GM12801 (cell line): ENCODE measurements around the gene ADGRG3.

ENCODE experiments used
- TF ChIP-seq, protein P1 (sequence below): IDR thresholded peaks from one replicate; pipeline ENCODE4 v1.5.1; 2011; ENCODE audit warnings: control low read depth; ENCODE audit not compliant: insufficient read length; ENCODE audit errors: extremely low read depth

Gene ADGRG3

DNA sequence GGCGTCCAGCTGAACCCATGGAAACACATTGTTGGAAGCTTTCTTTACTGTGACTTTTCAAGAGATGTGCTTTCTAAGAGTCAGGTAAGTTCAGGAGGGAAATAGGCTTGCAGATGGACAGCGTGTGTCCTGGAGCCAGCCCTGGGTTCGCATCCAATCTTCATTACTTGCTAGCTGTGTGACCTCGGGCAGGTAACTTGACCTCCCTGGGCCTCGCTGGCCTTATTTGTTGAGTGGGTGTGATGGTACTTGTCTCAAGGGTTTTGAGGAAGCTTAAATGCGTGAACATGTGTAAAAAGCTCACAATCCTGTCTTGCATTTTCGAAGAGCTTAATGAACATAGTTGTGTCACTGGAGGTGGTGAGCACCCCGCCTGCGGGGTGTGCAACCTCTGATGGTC lies 27.9 kb upstream of the ADGRG3 start:
- TF ChIP-seq, protein P1, sequence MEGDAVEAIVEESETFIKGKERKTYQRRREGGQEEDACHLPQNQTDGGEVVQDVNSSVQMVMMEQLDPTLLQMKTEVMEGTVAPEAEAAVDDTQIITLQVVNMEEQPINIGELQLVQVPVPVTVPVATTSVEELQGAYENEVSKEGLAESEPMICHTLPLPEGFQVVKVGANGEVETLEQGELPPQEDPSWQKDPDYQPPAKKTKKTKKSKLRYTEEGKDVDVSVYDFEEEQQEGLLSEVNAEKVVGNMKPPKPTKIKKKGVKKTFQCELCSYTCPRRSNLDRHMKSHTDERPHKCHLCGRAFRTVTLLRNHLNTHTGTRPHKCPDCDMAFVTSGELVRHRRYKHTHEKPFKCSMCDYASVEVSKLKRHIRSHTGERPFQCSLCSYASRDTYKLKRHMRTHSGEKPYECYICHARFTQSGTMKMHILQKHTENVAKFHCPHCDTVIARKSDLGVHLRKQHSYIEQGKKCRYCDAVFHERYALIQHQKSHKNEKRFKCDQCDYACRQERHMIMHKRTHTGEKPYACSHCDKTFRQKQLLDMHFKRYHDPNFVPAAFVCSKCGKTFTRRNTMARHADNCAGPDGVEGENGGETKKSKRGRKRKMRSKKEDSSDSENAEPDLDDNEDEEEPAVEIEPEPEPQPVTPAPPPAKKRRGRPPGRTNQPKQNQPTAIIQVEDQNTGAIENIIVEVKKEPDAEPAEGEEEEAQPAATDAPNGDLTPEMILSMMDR = no peak

DNA sequence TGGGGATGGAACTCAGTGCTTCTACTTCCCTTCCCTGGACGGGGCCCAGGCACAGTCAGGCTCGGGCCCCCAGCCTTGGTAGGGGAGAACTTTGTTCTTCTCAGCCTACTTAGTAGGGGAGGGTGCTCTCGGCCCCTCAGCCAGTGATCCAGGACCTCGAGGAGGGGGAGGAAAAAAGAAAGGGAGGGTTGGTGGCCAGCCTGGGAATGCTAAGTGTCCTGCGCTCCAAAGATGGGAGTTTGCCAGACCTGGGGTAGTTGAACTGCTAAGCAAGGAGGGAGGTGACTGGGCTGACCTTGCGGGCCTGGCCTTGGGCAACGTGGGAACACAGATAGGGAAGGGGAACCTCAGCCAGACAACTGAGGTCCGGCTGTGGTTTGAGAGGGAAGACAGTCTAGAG lies 27.5 kb upstream of the ADGRG3 start:
- TF ChIP-seq, protein P1 = no peak

DNA sequence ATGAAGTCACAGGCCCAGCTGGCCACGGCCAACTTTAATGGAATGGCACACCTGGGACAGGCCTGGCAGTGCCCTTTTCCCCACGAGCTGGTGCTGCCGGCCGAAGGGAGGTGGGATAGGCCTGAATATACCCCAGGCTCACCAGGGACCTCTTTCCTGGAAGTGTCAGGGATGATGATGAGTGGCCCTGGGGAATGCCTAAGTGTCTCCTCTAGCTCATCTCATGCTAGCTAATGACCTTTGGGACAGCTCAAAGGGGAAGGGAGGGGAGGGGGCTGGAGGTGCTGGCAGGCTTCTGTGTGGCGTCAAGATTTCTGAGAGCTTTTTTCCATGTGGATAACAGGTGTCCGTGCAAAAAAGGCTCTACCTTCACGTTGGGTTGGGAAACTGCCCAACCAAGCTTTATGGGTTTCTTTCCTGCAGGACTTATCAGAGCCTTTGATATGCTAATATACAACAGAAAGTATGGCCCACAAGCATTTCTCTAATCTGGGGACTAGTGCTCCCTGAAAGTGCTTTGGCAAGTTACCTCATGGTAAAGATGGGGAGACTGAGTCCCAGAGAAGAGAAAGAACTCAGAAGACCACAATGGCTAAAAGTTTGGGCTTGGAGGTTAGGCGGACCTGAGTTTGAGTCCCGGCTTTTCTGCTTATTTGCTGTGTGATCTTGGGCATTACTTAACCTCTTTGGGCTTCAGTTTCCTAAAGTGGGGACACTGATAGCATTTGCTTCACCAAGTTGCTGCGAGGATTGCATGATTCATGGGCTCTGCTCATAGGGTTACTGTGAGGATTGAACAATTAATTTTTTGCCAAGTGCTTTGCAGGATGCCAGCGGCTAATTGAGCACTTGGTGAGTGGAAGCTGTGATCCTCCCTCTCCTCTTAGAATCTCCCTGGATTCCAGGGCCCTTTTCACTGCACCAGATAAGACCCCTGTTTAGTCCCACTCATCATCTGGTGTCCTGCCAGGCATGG lies 25.7 kb upstream of the ADGRG3 start:
- TF ChIP-seq, protein P1 = no peak

DNA sequence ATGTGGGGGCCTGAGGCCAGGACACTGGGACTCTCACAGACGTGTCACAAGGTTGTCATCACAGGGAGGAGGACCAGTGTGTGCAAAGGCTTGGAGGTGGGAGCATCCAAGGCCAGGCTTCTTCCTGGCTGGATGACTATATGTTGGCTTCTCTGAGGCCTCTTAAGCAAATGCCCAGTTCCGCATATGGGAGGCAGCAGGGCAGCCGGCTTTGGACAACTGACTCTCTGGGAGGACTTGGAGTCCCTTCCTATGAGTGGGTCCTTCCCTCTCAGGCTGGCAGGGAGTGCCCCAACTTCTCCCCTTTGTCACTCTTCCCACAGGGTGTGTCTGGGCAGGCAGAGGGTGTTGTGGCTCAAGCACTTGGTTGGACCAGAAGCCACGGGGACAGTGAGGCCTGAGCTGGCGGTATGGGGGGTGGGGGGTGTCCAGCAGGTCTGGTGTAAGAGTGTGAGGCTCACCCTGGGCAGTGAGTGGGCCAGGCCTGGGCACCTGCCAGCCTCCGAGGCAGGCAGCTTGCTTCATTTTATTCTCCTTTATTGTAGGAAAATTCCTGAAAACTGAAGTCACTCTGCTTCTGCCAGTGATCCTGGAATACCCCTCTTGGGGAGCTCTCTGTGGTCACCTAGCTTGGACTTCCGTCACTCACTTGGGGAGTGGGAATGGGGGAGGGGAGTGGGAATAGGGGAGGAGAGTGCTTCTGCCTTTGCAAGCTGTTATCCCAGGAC lies 24.8 kb upstream of the ADGRG3 start:
- TF ChIP-seq, protein P1 = no peak

DNA sequence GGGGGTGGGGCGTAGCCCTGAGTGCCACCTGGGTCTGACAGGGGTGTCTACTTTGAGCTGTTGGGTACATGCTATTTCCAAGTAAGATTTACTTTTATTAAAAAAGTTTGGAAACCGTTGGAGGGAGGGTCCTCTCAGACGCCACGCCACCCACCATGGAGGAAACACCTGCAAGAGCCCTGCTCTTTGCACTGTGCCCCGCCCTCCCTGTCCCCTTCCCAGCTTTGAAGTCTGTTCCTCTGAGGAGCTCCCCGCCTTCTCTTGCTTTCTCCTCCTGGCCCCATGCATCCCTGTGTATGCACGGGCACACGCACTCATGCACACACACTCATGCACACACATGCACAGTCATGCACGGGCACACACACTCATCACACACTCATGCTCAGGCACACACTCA lies 24.2 kb upstream of the ADGRG3 start:
- TF ChIP-seq, protein P1 = no peak

DNA sequence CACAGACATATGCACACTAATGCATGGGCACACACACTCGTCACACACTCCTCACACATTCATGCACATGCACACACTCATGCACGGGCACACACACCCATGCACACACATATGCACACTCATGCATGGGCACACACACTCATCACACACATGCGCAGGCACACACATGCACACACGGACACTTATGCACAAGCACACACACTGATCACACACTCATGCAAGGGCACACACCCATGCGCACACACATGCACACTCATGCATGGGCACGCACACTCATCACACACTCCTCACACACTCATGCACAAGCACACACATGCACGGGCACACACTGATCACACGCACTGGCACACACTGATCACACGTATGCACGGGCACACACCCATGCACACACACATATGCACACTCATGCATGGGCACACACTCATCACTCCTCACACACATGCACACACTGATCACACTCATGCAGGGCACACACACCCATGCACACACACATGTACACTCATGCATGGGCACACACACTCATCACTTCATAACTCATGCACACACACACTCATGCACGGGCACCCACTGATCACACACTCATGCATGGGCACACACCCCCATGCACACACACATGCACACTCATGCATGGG lies 23.6 kb upstream of the ADGRG3 start:
- TF ChIP-seq, protein P1 = no peak

DNA sequence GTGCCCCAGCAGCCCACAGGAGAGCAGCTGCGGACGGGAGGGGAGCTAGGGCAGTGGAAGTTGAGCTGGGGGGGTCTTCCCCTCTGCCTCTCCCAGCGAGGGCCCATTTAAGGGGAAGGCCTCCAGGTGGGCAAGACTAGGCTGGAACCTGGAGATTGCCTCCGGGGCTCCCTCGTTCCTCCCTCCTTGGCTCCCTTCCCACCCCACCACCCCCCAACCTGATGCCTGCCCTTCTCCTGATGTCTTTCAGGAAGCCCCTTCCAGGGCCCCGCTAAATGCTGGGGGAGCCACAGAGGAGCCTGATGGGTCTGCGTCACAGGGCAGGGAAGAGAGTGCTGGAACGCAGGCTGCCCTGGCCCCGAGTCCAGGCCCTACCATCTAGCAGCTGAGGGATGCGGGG lies 22.9 kb upstream of the ADGRG3 start:
- TF ChIP-seq, protein P1 = no peak
